SU-DHL-6 (cell line): ENCODE measurements around the gene POLN.

Source experiments
- CTCF ChIP-seq: fragments of 200-600 bp; sonication (generic); IDR thresholded peaks from one replicate; pipeline ENCODE4 v1.5.1; 2017; ENCODE audit warnings: antibody characterized with exemption, mild to moderate bottlenecking, low read length, moderate library complexity; ENCODE audit not compliant: insufficient read depth, poor library complexity, severe bottlenecking
- EZH2phosphoT487 ChIP-seq: fragments of 200-600 bp; sonication (generic), shearing (Covaris generic); conservative IDR thresholded peaks from 2 replicates; pipeline ENCODE4 v1.6.1; 2018; ENCODE audit warnings: mild to moderate bottlenecking, antibody characterized with exemption, low read length, moderate library complexity, mixed read lengths

- no peak for TF ChIP-seq CTCF
- no peak for TF ChIP-seq EZH2phosphoT487
These were observed 73.2 kb downstream of the POLN start for GRCh38 chr4:2168469-2169319.
